Activated naive CD8-positive, alpha-beta T cell treated with anti-CD3 and anti-CD28 coated beads, Interleukin-2, amount 50 U/mL, for 16 hours (primary cell): ENCODE measurements around the gene PCDHGA9.
"Not testable (repeated sequence)": the region's sequence is repeated elsewhere in the genome, so short reads cannot be mapped to it uniquely, and the experiment has no call there.

Experiments
- DNase-seq: peaks from one replicate; pipeline ENCODE4 v3.0.0-alpha.2; 2020; ENCODE audit warnings: low read depth, low spot score

PCDHGA9 gene

GRCh38 chr5:141402553-141403243 lies at the start of gene PCDHGA9:
Gene PCDHGA9 (plus strand): TSS chr5:141402778. CDS start chr5:141402953, 175 bp downstream.
- DNase-seq = no peak

GRCh38 chr5:141354900-141355469 lies 47.6 kb upstream of the PCDHGA9 start, which contains the start of gene PCDHGA4:
Gene PCDHGA4 (plus strand): TSS chr5:141355021. CDS start chr5:141355108, 87 bp downstream.
- no peak for DNase-seq

- no peak for DNase-seq
These were observed 46.9 kb upstream of the PCDHGA9 start for GRCh38 chr5:141355641-141356040.

- no peak for DNase-seq
These were observed 46.4 kb upstream of the PCDHGA9 start for GRCh38 chr5:141356133-141356532.

GRCh38 chr5:141356950-141357349 lies 45.6 kb upstream of the PCDHGA9 start:
- no peak for DNase-seq

- no peak for DNase-seq
These were observed 42.7 kb upstream of the PCDHGA9 start, which contains the start of gene PCDHGB2 for GRCh38 chr5:141359790-141360426. Gene PCDHGB2 (plus strand): TSS chr5:141359994. CDS start chr5:141360136, 142 bp downstream.

GRCh38 chr5:141360685-141361084 lies 41.9 kb upstream of the PCDHGA9 start:
- no peak for DNase-seq

- DNase-seq = no peak
These were observed 39.9 kb upstream of the PCDHGA9 start for GRCh38 chr5:141362719-141363118.

- no peak for DNase-seq
These were observed 38.5 kb upstream of the PCDHGA9 start, which contains the start of gene PCDHGA5 for GRCh38 chr5:141363952-141364660. Gene PCDHGA5 (plus strand): TSS chr5:141364162. CDS start chr5:141364331, 169 bp downstream.

- no peak for DNase-seq
These were observed 36.3 kb upstream of the PCDHGA9 start for GRCh38 chr5:141366016-141366896.

GRCh38 chr5:141369994-141370848 lies 32.4 kb upstream of the PCDHGA9 start, which contains the start of gene PCDHGB3:
Gene PCDHGB3 (plus strand): TSS chr5:141370242. CDS start chr5:141370395, 153 bp downstream.
- no peak for DNase-seq

- DNase-seq = no peak
These were observed 30.8 kb upstream of the PCDHGA9 start for GRCh38 chr5:141371572-141372475.

GRCh38 chr5:141373673-141374317 lies 28.8 kb upstream of the PCDHGA9 start, which contains the start of gene PCDHGA6:
Gene PCDHGA6 (plus strand): TSS chr5:141373891. CDS start chr5:141374084, 193 bp downstream.
- no peak for DNase-seq

GRCh38 chr5:141374627-141375026 lies 28.0 kb upstream of the PCDHGA9 start:
- no peak for DNase-seq

- not testable (repeated sequence) for DNase-seq
These were observed 27.0 kb upstream of the PCDHGA9 start for GRCh38 chr5:141375444-141376155.

GRCh38 chr5:141382469-141383294 lies 19.9 kb upstream of the PCDHGA9 start, which contains the start of gene PCDHGA7:
Gene PCDHGA7 (plus strand): TSS chr5:141382742. CDS start chr5:141382900, 158 bp downstream.
- no peak for DNase-seq
